HG03575 (cell line): ENCODE data around the gene SMAD6.
"Not testable (repeated sequence)": the region's sequence is repeated elsewhere in the genome, so short reads cannot be mapped to it uniquely, and the experiment has no call there.

Experiments used
- ATAC-seq: cut with Tn5 transposase; IDR thresholded peaks from one replicate; pipeline ENCODE4 v1.9.1; 2021; ENCODE audit not compliant: unreplicated experiment, insufficient number of reproducible peaks, low FRiP score; ENCODE audit errors: extremely low read depth

Gene SMAD6

GRCh38 chr15:66673410-66674322, 28.4 kb upstream of the SMAD6 start:
- ATAC-seq = no peak

- ATAC-seq = no peak
Observed at GRCh38 chr15:66674756-66675155, 27.3 kb upstream of the SMAD6 start.

GRCh38 chr15:66675446-66675845, 26.6 kb upstream of the SMAD6 start:
- ATAC-seq = no peak

- no peak for ATAC-seq
Observed at GRCh38 chr15:66677336-66677735, 24.7 kb upstream of the SMAD6 start.

GRCh38 chr15:66679061-66679656, 22.9 kb upstream of the SMAD6 start:
- no peak for ATAC-seq

- ATAC-seq = no peak
Observed at GRCh38 chr15:66679657-66680108, 22.4 kb upstream of the SMAD6 start.

- no peak for ATAC-seq
Observed at GRCh38 chr15:66680502-66680901, 21.5 kb upstream of the SMAD6 start.

GRCh38 chr15:66681395-66681794, 20.6 kb upstream of the SMAD6 start:
- ATAC-seq = no peak

GRCh38 chr15:66682246-66682645, 19.8 kb upstream of the SMAD6 start:
- ATAC-seq = no peak

GRCh38 chr15:66682865-66683264, 19.2 kb upstream of the SMAD6 start:
- ATAC-seq = no peak

GRCh38 chr15:66684136-66684681, 17.8 kb upstream of the SMAD6 start:
- ATAC-seq = no peak

GRCh38 chr15:66685638-66686150, 16.3 kb upstream of the SMAD6 start:
- ATAC-seq = no peak

GRCh38 chr15:66690912-66691311, 11.1 kb upstream of the SMAD6 start:
- ATAC-seq = not testable (repeated sequence)

GRCh38 chr15:66691727-66692126, 10.3 kb upstream of the SMAD6 start:
- ATAC-seq = no peak

- no peak for ATAC-seq
Observed at GRCh38 chr15:66692391-66692790, 9.6 kb upstream of the SMAD6 start.

- ATAC-seq = no peak
Observed at GRCh38 chr15:66692808-66693596, 9.0 kb upstream of the SMAD6 start.

GRCh38 chr15:66696770-66697169, 5.3 kb upstream of the SMAD6 start:
- no peak for ATAC-seq

GRCh38 chr15:66698318-66698961, 3.6 kb upstream of the SMAD6 start:
- ATAC-seq = no peak

GRCh38 chr15:66698971-66699370, 3.1 kb upstream of the SMAD6 start:
- no peak for ATAC-seq
